ENCODE data around the gene CDC42EP1.
"Not testable (repeated sequence)": the region's sequence is repeated elsewhere in the genome, so short reads cannot be mapped to it uniquely, and the experiment has no call there.

The CDC42EP1 gene, protein sequence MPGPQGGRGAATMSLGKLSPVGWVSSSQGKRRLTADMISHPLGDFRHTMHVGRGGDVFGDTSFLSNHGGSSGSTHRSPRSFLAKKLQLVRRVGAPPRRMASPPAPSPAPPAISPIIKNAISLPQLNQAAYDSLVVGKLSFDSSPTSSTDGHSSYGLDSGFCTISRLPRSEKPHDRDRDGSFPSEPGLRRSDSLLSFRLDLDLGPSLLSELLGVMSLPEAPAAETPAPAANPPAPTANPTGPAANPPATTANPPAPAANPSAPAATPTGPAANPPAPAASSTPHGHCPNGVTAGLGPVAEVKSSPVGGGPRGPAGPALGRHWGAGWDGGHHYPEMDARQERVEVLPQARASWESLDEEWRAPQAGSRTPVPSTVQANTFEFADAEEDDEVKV

DNA sequence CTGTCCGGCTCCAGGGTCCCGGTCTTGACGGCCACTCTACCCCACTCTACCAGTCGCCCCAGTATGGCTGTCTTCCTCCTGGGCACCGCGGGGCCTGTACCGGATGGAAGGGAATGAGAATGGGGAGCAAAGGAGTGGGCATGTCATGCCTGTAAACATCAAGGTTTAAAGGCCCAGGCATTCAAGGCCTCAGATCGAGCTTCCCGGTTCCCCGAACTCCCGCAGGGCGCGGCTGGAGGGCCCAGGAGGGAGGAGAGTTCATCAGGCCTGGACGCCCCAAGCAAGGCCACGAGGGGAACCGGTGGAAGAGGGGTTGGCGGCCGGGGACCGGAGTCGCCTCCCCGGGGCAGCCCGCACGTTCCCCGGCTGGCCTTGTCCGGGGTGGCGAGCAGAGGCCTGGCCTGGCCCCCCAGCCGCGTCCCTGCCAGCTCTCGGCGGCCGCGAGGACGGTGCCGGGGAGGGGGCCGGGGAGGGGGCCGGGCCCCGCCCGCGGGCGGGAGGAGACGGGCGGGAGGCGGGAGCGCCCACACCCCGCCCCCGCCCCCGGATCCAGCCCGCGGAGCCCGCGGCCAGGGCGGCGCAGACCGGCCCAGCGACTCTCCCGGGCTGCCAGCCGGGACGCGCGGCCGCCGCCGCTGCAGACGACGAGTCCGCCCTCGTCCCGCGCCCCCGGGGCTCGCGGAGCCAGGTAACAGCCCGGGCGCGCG lies at the start of gene CDC42EP1:
CDC42EP1 (plus strand) TSS at position 580 of the 707 bp plus-strand sequence. CDS start 5,870 bp downstream, outside the sequence.
- DNase-seq (ENCODE audit: low read depth in 2 of 2): no peak

DNA sequence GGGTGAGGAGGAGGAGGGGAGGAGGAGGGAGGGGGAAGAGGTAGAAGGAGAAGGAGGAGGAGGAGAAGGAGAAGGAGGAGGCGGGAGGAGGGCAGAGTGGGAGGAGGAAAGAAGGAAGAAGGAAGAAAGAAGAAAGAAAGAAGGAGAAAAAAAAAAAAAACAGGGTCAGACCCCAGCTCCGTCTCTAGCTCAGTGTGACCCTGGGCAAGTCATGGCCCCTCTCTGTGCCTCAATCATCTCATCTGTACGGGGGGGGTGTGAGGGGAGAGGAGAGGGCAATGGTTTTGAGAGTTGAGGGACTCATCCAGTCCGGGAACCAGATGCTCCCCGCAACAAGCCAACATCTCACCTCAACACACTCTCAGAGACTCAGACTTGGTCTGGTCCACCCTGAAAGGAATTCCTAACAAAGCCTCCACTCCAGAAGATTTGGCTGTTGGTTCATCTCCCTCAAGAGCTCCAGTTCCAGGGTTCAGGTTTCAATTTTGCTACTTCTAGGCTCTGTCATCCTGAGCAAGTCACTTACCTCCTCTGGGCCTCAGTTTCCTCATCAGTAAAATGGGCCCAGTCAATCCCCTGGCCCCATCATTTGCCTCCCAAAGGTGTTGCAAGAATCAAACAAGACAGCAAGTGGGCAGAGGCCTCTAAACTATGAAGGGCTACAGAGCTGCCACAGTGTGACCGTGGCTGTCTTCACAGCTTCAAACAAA lies 48.7 kb upstream of the CDC42EP1 start:
- DNase-seq (ENCODE audit: low read depth in 2 of 2): no peak

DNA sequence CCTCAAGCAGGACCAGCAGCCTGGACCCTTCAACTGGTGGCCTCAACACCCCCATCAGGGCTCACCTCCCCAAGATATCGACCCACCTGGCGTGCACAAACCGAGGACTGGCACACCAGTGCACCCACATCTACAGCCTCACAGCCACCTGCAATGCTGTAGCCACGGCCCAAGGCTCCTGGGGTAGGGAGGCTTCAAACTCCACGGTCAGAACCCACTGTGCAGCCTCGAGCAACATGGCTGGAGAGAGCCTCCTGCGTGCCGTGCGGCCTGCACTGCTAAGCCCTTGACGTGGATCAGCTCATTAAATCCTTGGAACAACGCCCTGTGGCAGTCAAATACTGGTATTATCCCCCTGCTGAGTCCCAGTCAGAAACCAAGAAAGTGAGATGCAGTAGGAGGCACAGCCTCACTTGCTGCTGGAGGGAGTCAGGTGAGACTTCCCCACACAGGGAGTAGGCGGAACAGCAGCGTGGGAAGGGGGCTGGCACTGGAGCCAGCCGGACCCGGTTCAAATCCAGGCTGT lies 45.7 kb upstream of the CDC42EP1 start:
- DNase-seq (ENCODE audit: low read depth in 2 of 2): no peak

DNA sequence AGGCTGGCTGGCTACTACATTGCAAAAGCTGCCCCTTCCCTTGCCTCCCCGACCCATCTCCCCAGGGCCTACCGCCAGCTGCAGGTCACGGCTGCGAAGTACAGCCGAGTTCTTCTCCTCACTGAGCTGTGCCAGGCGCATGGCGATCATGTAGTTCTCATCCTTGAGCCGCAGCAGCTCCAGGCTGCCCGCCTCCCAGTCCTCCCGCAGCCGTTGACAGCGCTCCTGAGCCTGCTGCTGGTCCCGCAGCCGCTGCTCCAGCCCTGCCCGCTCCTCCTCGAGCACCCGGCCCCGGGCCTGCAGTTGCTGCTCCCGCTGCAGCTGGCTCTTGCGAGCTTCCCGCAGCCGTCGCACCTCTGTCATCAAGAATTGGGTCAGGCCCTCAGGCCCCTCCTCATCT lies 44.4 kb upstream of the CDC42EP1 start:
- DNase-seq (ENCODE audit: low read depth in 2 of 2): no peak

DNA sequence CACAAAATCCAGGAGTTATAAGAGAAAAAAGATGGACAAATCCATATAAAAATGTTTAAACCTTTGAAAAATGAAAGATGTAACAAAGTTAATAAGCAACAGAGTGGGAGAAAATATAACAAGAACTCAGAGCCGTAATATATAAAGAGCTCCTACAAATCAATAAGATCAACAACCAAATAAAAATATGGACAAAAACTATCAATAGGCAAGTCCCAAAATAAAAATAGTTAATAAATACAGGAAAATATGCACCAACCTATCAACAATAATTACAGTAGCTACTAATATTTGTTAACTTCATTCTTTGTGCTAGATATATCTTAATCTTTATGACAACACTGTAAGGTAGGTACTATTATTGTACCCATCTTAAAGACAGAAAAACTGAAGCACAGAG lies 43.8 kb upstream of the CDC42EP1 start:
- DNase-seq (ENCODE audit: low read depth in 2 of 2): no peak

DNA sequence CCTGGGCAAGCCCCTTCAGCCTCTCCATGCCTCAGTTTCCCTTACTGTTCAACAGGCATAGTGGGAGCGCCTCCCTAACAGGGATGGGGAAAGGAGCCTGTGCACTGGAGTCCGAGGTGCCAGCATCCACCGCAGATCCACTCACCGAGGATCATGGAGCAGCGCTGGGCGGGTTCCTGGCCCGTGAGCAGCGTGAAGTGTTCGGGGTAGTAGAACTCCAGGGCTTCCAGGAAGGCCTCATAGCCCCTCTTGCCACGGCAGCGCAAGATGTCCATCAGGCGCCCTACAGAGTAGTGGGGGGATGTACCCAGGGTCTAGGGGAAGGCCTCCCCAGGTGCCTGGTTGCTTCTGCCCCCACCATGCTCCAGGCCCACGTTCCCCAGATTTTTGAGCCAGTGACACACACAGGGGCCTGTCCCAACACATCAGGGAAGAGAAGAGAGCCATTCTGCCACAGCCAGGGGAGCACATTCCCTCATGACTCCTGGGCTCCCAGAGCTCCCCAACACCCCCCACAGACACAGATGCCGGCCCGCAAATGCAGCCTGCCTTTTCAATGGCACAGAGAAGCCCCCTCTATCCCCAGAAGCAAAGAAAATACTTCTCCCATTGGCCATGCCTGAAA lies 42.3 kb upstream of the CDC42EP1 start:
- no peak for DNase-seq (ENCODE audit: low read depth in 2 of 2)

DNA sequence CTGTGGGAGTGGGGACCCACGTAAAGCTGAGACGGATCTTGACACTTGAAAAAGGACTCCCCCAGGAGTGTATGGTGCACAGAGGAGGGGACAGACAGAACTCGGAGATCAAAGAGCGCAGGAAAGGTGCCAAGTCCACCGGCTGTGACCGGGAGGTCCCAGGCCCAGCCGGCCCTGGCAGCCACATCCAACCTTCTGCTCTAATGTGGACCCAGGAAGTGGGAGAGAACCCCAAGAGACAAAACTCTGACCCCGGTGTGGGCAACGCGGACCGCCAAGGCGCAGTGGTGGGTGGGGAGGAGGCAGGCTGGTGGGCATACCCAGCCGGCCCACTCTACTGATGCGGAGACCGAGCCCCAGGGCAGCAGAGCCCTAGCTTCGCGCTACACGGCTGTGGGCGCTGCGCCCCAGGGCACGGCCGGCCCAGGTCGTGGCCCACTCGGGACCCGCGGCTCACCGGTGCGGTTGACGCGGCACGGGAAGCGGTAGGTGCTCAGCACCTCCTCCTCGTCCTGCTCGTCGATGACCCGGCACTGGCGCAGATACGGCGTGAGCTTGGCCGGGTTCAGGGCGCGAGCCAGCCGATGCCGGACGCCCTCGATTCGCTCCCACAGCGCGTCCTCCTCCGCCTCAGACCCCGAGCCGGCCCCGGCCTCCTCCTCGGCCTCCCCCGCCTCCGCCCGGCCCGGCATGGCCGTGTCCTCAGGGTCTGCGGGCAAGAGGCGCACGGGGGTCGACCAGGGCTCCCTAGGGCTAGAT lies 41.6 kb upstream of the CDC42EP1 start:
- DNase-seq (ENCODE audit: low read depth in 2 of 2): no peak

DNA sequence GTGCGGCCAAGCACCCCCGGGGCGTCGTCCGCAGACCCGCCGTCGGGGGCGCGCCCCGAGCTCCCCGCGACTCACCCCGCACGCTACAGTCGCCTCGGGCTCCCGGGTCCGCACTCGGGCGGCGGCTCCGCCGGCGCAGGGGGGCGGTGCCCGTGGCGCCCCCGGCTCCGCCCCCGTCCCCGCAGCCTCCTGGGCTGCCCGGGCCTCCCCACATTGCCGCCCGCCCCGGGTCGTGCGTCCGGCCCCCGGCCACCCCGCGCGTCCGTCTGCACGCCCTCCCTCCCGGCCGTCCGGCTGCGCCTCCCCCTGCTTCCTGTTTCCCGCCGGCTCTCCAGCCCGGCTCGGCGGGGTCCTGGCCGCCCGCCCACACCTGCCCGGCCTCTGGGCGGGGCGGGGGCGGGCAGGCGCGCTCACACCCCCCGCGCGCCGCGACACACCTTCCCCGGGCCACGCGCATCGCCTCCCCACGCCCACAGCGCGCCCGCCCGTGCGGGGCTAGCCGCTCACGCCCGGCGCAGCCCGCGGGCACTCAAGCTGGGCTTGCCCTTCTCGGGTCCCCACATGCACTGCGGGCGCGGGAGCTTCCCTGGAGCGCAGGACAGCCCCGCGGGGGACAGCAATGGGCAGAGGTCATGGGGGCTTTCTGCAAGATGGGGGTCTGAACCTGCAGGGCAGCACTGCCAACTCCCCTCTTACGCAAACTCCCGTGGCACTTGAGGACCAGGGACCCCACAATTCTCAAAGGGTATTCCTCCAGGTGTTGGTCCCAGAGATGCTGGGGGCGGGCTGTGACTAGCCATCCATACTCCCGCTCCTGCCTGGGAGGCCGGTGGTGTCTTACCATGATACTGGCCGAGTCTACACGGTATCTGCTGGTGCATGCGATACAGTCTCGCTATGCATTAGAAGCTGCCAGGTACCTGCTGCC lies 40.7 kb upstream of the CDC42EP1 start, which contains the start of gene CARD10:
CARD10 (minus strand) TSS at position 148 of the 928 bp plus-strand sequence. CDS start 215 bp downstream, outside the sequence.
- no peak for DNase-seq (ENCODE audit: low read depth in 2 of 2)

DNA sequence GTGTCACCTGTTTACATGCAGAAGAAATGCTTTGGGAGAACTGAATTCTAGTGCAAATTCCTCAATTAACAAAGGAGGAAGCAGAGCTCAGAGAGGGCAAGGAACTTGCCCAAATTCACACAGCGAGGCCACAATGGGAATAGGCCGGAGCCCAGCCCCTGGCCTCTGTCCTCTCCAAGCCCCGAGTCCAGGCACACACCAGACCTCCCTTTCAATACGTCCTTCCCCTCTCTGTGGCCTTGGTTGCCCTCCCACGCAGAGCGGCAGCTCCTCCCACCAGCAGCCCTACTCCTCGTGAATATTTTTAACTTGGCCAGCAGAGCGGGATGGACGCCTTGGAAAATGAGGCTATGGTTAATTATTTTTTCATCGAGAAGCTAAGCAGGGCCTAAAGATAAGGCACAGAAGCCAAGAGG lies 39.5 kb upstream of the CDC42EP1 start:
- no peak for DNase-seq (ENCODE audit: low read depth in 2 of 2)

DNA sequence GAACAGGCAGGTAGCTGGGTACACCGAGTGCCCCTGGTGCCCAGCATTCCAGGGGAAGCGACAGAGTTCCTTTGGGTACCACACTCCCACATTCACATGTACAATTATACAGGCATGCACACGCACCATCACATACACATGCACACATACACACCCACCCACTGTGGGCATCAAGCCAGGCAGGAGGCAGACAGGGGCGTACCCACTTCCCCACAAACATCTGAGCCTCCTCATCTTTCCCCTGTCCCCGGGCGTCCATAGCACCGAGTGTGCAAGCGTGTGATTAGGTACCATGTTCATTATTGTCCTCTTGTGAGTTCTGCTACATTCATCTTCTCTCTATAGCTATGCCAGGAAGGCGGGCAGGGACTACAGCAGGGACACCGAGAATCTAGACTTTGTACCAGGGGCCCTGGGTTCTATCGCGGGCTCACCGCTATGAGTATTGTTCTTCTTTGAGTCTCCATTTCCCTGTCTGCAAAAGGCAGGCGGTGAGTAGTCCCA lies 39.0 kb upstream of the CDC42EP1 start:
- DNase-seq (ENCODE audit: low read depth in 2 of 2): no peak

DNA sequence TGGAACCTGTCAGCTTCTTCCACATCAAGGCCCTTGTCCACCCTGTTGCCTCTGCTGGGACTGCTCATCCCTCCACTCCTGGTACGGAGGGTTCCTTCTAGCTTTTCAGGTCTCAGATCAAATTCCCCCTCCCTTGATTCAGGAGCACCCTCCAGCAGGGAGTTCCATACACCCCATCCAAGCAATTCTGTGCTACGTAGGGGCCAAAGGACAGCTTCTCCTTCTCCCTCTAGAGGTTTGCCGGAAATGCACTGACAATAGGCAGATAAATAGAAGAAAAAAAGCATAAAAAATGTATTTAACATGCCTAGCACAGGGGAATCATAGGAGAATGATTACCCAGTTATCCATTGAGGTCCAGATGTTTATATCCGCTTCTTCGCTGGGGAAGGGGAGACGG lies 37.8 kb upstream of the CDC42EP1 start:
- DNase-seq (ENCODE audit: low read depth in 2 of 2): no peak

DNA sequence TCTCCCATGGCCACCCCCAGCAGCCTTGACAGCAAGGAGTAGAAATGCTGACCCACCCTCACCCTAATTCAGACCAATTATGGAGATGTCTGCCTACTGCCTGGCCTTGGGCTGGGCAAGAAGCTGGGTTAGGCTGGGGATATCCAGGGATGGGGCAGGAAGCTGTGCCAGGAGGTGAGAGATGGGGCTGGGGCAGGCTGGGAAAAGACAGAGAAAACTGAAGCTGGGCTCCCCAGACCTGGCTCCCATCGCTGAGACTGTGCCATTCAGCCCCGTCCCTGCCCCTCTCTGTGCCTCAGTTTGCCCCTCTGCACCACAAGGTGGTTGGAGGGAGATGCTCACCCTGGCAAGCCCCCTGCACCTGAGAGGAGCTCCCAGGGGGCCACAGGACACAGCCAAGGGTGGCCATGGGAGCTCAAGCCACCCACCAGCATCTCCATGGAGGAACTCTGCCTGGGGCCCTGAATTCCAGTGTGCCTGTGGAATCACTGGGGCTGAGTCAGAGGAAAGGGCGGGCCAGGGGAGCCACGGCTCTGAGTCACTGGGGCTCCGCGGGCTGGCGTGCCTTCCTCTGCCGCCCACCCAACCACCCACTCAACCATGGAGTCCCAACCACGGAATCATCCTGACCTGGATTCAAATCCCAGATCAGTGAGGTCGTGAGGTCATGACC lies 35.1 kb upstream of the CDC42EP1 start:
- no peak for DNase-seq (ENCODE audit: low read depth in 2 of 2)

DNA sequence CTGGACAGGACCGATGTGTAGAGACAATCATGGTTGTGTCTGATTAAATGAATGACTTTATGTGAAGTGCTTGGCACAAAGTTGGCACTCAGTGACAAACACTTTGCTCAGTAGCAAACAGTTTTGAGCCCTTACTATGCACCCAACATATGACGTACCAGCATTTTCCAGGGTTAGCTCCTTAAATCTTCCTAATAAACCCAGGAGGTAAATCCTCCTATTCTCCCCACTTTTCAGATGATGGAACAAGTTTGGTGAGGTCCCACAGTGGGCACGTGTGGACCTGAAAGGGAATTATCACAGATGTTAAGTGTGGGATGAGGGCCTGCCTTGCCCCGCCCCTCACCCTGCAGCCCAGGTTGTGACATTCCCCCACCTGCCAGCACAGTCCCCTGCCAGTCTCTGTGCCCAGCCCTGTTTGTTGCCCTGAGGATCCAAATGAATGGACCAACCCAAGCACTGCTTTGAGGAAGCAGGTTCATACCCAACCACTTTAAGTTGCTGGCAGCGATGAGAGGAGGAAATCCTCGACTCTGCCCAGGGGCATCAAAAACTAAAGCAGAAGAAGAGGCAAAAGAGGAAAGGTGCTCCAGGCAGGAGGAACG lies 34.4 kb upstream of the CDC42EP1 start:
- DNase-seq (ENCODE audit: low read depth in 2 of 2): no peak

DNA sequence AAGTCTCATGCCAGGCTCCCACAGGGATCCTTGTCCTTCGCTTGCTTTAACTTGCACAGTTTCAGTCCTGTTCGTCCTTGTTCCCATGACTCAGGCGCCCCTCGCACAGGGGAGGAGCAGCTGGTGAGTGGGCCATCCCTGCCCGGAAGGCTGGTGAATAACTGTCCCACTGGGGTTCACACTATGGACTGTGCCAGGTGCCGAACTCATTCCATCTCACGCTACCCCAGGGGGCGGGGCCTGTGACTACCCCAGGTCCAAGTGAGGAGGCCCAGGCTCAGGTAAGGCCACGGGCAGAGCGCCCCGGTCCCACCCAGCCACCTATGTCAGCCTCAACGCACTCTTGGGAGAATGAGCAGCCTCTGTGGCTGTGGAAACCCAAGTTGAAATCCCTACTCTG lies 33.9 kb upstream of the CDC42EP1 start:
- no peak for DNase-seq (ENCODE audit: low read depth in 2 of 2)

DNA sequence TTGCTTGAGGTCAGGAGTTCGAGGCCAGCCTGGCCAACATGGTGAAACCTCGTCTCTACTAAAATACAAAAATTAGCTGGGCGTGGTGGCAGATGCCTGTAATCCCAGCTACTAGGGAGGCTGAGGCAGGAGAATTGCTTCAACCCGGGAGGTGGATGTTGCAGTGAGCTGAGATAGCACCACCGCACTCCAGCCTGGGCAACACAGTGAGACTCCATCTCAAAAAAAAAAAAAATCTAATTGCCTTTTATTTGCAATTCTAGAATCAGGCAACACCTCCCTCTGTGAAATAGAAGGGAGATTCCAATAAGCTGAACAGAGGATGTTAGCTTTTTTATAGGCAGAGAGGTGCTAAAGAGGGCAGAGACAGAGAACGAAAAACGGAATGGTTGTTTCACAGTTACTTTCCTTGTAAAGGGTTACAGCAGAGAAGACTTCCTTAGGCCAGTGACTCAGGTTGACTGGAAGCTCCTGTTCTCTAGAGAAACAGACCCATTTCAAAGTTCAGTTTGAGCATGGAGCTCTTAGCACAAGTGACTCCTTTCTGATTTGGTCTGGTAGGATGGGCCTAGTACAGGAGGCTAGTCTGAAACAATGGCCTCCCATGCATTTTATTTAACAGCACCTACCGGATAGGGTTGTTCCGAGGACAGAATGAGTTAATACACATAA lies 33.1 kb upstream of the CDC42EP1 start:
- DNase-seq (ENCODE audit: low read depth in 2 of 2): not testable (repeated sequence)

DNA sequence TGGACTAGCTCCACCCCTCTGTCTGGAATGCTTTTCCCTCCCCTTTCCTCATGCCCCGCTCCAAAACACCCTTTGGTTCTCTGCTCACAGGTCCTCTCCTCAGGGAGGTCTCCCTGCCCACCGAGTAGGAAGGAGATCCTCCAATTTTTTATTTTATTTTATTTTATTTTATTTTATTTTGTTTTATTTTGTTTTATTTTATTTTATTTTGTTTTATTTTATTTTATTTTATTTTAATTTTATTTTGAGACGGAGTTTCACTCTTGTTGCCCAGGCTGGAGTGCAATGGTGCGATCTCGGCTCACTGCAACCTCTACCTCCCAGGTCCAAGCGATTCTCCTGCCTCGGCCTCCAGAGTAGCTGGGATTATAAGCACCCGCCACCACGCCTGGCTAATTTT lies 32.3 kb upstream of the CDC42EP1 start:
- DNase-seq (ENCODE audit: low read depth in 2 of 2): not testable (repeated sequence)

DNA sequence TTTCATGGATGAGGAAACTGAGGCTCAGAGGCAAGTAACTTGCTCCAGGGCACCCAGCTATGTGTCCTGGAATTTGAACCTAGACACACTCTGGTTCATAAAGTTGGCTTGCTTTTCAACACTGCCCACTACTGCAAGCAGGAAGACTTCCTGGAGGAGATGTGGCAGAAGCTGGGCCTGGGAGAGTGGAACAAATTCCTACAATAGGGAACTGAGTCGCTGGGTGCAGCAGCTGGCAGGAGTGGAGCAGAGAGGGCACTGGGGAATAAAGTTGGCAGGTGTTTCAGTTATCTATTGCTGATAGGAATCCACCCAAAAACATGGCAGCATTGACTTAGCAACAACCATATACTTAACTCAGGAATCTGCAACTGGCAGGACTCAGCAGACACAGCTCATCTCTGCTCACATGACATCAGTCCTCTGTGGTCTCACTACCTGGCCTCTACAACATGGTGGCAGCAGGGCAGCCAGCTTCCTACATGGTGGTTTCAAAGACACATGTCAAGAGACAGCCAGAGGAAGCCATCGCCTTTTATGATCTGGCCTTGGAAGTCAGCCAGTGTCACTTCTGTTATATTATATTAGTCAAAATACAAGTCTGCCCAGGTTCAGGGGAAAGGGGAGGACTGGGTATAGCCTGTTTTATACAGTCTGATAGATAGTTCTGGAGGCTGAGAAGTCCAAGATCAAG lies 30.5 kb upstream of the CDC42EP1 start:
- no peak for DNase-seq (ENCODE audit: low read depth in 2 of 2)
